Vagina (tissue), 2 donors: ENCODE results near the gene ACSF3.

Experiments
- POLR2A ChIP-seq, 2 donors: fragments of 450-650 bp; IDR thresholded peaks; one replicate each; pipeline ENCODE4 v1.6.1; 2017; ENCODE audit warnings: antibody characterized with exemption in 2 of 2, mild to moderate bottlenecking in 2 of 2, moderate library complexity in 2 of 2
- TF ChIP-seq, protein P1 (sequence below), 3 experiments: fragments of 450-650 bp in 2 of 3; fragments of 200-600 bp in 1 of 3; sonication (generic) in 1 of 3; IDR thresholded peaks; one replicate each; pipeline ENCODE4 v1.5.1; 2017 to 2019; ENCODE audit warnings: antibody characterized with exemption in 3 of 3, mild to moderate bottlenecking in 2 of 3, moderate library complexity in 2 of 3

DNA sequence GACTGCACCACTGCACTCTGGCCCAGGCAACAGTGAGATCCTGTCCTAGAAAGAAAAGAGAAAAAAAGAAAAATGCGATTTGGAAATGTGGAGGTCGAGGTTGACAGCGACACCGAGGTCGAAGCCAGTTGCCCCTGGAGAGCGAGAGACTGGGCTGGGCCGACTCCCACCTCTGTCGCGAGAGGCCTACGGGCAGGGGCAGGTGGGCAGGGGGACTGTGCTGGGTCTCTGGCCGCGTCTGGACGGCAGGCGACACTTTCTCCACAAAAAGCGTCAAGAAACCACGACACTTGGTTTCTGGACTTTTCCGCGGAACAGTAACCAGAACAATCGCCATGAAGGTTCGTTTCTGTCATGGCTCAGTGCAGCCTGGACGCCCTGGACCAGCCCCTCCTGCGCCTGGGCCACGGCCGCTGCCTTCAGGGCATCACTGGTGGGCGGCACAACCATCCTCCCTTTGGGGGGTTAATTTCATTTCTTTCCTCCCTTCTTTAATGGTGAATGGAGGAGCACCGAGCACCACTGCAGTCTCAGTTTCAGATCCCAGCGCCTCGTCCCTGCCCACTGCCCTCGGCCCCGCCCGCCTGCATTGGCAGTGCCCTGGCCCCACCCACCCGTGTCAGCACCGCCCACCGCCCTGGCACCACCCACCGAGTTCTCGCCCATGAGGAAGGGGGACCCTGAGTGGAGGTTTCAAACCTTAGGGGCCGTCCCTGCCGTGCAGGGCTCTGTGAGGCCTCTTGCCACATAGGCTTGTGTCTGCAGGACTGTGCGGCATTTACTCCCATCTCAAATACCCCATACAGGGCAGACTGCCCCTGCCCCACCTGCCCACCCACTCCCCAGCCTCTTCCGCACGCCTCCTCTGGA lies 59.4 kb downstream of the ACSF3 start:
- TF ChIP-seq, protein P1, sequence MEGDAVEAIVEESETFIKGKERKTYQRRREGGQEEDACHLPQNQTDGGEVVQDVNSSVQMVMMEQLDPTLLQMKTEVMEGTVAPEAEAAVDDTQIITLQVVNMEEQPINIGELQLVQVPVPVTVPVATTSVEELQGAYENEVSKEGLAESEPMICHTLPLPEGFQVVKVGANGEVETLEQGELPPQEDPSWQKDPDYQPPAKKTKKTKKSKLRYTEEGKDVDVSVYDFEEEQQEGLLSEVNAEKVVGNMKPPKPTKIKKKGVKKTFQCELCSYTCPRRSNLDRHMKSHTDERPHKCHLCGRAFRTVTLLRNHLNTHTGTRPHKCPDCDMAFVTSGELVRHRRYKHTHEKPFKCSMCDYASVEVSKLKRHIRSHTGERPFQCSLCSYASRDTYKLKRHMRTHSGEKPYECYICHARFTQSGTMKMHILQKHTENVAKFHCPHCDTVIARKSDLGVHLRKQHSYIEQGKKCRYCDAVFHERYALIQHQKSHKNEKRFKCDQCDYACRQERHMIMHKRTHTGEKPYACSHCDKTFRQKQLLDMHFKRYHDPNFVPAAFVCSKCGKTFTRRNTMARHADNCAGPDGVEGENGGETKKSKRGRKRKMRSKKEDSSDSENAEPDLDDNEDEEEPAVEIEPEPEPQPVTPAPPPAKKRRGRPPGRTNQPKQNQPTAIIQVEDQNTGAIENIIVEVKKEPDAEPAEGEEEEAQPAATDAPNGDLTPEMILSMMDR (IDR thresholded peaks at IDR 0.05): no peak
- no peak for TF ChIP-seq POLR2A (IDR thresholded peaks at IDR 0.05)
